GM18505 (cell line): ENCODE measurements around the gene TMEM106B.
"Not testable (repeated sequence)": the region's sequence is repeated elsewhere in the genome, so short reads cannot be mapped to it uniquely, and the experiment has no call there.

ENCODE experiments used
- ATAC-seq: cut with Tn5 transposase; IDR thresholded peaks from one replicate; pipeline ENCODE4 v1.9.1; 2021; ENCODE audit not compliant: unreplicated experiment
- POLR2A ChIP-seq: IDR thresholded peaks from 4 replicates; pipeline ENCODE4 v1.6.1; 2011; ENCODE audit warnings: borderline replicate concordance; ENCODE audit not compliant: insufficient read depth, insufficient read length; ENCODE audit errors: extremely low read depth

The TMEM106B gene

GRCh38 chr7:12211054-12211710 lies at the start of gene TMEM106B:
TSS of gene TMEM106B (plus strand) at chr7:12211294. CDS start at chr7:12214811, 3,517 bp downstream.
- TF ChIP-seq POLR2A, result peak; percentile 67
- peak; percentile 97 for ATAC-seq

GRCh38 chr7:12162415-12163113 lies 48.5 kb upstream of the TMEM106B start:
- no peak for ATAC-seq

GRCh38 chr7:12168065-12168464 lies 43.0 kb upstream of the TMEM106B start:
- ATAC-seq, result not testable (repeated sequence)

More at GRCh38 chr7:12162415-12163113, 48.5 kb upstream of the TMEM106B start:
- no peak for TF ChIP-seq POLR2A

GRCh38 chr7:12169981-12170820 lies 40.9 kb upstream of the TMEM106B start:
- not testable (repeated sequence) for ATAC-seq

- no peak for ATAC-seq
- TF ChIP-seq POLR2A, result no peak
These were observed 37.4 kb upstream of the TMEM106B start for GRCh38 chr7:12173671-12174070.

- ATAC-seq, result no peak
- no peak for TF ChIP-seq POLR2A
These were observed 36.2 kb upstream of the TMEM106B start for GRCh38 chr7:12174931-12175330.

- no peak for ATAC-seq
- TF ChIP-seq POLR2A, result no peak
These were observed 32.8 kb upstream of the TMEM106B start for GRCh38 chr7:12178317-12178716.

- ATAC-seq, result no peak
- no peak for TF ChIP-seq POLR2A
These were observed 16.7 kb upstream of the TMEM106B start for GRCh38 chr7:12194426-12194825.

- no peak for TF ChIP-seq POLR2A
- no peak for ATAC-seq
These were observed 14.7 kb upstream of the TMEM106B start for GRCh38 chr7:12196386-12196785.

- no peak for TF ChIP-seq POLR2A
- no peak for ATAC-seq
These were observed 11.7 kb upstream of the TMEM106B start for GRCh38 chr7:12199363-12199762.

GRCh38 chr7:12207046-12207445 lies 4.0 kb upstream of the TMEM106B start:
- no peak for ATAC-seq
- TF ChIP-seq POLR2A, result no peak

GRCh38 chr7:12209221-12209620 lies 1.9 kb upstream of the TMEM106B start:
- TF ChIP-seq POLR2A, result no peak
- ATAC-seq, result no peak

- no peak for TF ChIP-seq POLR2A
These were observed 678 bp upstream of the TMEM106B start for GRCh38 chr7:12210179-12211053.

More at GRCh38 chr7:12210179-12211053, 678 bp upstream of the TMEM106B start:
- ATAC-seq, result peak; percentile 34
